Endometrial microvascular endothelial cells (primary cell): ENCODE measurements around the gene FAM167B. TPM values are rescaled to one million over a fixed set of nuclear protein-coding genes. Genes with fewer than 3 reads are reported as not detected.
"Not testable (repeated sequence)": the region's sequence is repeated elsewhere in the genome, so short reads cannot be mapped to it uniquely, and the experiment has no call there.

ENCODE experiments used
- in situ Hi-C: cut with HindIII; loops from 2 replicates; pipeline ENCODE4 v1.10.0; 2017; ENCODE audit warnings: low sequenced_read_pairs, low pct_unique_long_range_greater_than_20kb; ENCODE audit errors: inconsistent ontology term
- total RNA-seq: library from RNA; depleted of rRNA; stranded (reverse); fragments of >200 nt; gene quantifications from one replicate; pipeline ENCODE4 v1.2.3, GENCODE V29; 2015; ENCODE audit errors: inconsistent ontology term

Gene FAM167B
- total RNA-seq, 1 donor from 2014 or later, result 9.3 TPM

DNA sequence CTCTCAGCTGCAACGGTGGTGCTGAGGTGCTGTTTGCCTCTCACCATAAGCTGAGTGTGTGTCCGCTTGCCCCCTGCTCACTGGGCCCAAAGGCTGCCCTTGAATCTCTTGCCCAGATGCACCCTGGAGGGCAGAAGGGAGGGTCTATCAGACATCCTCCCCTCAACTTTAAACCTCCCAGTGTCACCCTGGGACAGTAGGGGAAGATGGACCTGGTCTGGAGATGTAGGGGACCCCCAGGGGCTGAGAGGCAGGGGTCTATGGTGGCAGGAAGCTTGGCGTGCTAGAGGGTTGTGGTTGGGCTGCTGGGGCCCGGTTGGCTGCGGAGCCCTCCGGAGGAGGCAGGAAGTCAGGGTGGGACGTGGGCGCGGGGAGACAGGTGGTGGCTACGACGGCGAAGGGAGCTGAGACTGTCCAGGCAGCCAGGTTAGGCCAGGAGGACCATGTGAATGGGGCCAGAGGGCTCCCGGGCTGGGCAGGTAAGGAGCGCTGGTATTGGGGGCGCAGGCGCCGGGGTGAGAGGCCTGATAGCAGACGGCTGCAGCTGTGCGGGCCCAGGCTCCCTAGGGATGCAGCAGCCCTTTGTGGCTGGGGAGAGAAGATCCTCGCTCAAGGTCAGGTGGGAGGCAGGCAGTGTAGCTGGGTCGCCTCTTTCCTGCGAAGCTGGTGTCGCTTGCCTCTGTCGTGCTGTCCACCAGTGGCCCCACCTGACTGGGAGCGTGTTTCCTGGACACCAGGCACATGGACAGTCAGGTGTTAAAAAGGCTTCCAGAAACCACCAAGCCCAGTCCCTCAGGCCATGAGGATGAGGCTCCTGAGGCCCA lies 4.1 kb downstream of the FAM167B start, which contains the start of gene LCK:
LCK (plus strand) TSS at position 373 of the 824 bp plus-strand sequence. CDS start 23,065 bp downstream, outside the sequence.
- in situ Hi-C loops, result no loop called here

DNA sequence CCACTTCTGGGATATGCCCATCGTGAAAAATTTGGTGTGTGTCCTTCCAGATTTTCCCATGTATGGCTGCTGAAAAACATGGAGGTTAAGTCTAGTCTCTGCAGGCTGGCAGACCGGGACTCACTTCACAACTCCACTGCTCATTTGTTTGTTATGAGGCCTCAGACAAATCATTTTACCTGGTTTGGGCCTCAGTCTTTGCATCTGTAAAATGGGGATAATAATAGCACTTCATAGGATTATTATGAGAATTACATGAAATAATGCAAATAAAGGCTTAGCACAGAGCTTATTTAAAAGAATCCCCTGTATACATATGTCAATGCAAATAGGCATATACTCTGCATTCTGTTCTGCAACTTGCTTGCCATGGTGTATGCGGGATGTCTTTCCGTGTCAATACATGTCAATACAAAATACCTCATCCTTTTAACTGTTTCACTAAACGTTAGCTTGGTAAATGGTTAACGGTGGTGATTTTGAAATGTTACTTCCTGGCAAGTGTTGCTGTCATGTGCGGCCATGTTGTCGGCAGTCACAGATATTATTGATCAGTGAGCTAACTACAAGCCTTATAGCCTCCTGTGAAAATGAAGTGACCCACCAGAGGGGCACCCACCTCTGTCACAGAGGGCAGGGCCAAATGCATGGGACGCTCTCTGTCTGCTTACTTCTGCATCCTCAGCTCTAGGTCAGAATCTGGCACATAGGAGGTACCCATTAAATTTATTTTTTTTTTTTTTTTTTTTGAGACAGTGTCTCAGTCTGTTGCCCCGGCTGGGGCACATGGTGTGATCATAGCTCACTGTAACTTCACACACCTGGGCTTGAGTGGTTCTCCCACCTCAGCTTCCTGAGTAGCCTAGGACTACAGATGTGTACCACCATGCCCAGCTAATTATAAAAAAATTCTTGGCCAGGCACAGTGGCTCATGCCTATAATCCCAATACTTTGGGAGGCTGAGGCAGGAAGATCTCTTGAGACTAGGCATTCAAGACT lies 8.3 kb downstream of the FAM167B start:
- in situ Hi-C loops, result no loop called here

DNA sequence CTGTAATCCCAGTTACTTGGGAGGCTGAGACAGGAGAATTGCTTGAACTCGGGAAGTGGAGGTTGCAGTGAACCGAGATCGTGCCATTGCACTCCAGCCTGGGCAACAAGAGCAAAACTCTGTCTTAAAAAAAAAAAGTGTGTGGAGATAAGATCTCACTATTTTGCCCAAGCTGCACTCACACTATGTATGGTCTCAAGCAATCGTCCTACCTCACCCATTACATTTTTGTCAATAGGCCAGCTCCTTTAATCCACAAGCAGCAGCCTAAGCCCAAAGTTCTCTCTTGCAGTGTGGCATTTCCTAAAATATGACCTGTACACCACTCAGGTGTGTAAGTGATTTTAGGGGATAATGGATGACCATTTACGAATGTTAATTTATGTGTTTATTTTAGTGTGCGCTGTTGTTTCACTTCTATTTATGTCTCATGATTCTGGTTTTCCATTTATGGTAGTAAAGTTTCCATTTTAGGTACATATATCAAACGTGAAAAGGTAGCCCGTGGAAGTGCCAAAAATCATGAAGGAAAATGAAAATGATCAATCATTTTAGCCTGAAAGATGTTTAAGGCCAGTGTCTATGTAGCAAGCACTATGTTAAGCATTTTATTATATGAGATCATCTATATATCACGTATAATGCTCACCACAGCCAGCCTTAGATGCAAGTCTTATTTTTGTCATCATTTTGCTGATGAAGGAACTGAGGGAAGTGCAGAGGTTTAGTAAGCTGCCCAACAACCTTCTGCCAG lies 9.6 kb downstream of the FAM167B start:
- in situ Hi-C loops, result no loop called here

DNA sequence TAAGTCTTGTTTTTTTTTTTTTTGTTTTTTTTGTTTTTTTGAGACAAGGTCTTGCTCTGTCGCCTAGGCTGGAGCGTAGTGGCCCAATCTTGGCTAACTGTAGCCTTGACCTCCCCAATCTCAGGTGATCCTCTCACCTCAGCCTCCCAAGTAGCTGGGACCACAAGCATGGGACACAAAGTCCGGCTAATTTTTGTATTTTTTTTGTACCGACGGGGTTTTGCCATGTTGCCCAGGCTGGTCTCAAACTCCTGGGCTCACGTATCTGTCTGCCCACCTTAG lies 10.1 kb downstream of the FAM167B start:
- in situ Hi-C loops, result no loop called here

DNA sequence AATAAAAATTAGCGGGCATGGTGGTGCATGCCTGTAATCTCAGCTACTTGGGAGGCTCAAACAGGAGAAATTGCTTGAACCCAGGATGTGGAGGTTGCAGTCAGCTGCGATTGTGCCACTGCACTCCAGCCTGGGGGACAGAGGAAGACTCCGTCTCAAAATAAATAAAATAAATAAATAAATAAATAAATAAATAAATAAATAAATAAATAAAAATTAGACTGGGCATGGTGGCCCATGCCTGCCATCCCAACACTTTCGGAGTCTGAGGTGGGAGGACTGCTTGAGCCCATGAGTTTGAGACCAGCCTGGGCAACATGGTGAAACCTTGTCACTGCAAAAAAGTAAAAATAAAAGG lies 16.2 kb downstream of the FAM167B start:
- in situ Hi-C loops, result not testable (repeated sequence)

DNA sequence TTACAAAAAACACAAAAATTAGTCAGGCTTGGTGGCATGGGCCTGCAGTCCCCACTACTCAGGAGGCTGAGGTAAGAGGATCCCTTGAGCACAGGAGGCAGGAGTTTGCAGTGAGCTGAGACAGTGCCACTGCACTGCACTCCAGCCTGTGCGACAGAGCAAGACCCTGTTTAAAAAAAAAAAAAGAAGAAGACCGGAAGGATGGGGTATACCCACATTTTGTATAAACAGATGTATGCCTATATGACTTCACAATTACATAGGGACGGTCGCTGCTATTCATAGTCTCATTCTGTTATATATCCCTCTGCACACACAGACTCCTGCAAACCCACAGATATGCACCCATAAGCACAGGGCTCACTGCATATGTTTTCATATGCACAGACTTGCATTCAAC lies 16.7 kb downstream of the FAM167B start:
- in situ Hi-C loops, result no loop called here

DNA sequence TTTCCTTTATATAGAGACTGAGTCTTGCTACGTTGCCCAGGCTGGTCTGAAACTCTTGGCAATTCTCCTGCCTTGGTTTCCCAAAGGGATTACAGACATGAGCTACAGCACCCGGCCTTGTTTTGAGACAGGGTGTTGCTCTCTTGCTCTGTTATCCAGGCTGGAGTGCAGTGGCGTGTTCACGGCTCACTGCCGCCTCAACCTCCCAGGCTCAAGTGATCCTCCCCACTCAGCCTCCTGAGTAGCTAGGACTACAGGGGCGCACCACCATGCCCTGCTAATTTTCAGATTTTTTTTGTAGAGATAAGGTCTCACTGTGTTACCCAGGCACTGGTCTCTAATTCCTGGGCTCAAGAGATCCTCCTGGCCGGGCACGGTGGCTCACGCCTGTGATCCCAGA lies 18.8 kb downstream of the FAM167B start:
- in situ Hi-C loops, result no loop called here

DNA sequence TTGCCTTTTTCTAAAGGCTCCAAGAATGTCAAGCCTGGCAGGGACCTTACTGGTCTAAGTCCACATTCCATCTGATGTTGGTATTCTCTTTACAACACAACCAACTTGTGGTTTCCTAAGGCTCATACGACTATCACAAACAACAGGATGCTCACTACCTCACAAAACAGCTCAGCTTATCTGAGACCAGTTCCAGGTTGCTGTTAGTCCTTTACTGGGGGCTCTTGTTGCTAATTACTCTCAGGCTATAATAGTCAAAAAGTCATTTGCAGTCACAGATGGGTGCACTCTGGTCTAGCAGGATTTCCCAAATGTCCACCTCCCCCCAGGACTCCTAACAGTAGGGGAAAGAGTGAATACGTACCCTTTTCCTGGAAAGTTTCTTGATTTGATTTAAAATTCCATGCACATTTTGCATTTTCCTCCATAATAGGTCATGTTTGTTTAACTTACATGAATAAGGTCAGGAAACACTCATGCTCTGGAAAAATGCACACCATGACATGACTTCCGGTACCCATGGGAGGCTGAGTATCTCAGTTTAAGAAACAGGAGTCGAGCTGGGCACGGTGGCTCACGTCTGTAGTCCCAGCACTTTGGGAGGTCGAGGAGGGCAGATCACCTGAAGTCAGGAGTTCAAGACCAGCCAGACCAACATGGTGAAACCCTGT lies 20.0 kb downstream of the FAM167B start:
- in situ Hi-C loops, result no loop called here

DNA sequence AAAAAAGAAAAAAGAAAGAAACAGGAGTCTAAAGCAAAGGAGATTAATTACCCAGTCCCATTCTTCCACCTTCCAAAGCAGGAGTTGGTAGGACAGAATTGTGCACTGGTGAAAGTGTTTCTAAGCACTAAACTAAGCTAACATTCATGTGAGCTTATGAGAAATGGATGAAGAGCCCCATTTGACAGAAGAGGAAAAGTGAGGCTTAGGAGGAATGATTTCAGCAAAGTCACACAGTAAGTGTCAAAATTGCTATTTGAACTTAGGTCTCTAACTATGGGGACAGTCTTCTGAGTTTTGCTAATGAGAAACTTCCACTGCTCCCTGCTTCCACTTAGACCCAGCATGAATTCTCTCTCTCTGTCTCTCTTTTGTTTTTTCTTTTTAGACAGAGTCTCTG lies 22.7 kb downstream of the FAM167B start:
- in situ Hi-C loops, result no loop called here

DNA sequence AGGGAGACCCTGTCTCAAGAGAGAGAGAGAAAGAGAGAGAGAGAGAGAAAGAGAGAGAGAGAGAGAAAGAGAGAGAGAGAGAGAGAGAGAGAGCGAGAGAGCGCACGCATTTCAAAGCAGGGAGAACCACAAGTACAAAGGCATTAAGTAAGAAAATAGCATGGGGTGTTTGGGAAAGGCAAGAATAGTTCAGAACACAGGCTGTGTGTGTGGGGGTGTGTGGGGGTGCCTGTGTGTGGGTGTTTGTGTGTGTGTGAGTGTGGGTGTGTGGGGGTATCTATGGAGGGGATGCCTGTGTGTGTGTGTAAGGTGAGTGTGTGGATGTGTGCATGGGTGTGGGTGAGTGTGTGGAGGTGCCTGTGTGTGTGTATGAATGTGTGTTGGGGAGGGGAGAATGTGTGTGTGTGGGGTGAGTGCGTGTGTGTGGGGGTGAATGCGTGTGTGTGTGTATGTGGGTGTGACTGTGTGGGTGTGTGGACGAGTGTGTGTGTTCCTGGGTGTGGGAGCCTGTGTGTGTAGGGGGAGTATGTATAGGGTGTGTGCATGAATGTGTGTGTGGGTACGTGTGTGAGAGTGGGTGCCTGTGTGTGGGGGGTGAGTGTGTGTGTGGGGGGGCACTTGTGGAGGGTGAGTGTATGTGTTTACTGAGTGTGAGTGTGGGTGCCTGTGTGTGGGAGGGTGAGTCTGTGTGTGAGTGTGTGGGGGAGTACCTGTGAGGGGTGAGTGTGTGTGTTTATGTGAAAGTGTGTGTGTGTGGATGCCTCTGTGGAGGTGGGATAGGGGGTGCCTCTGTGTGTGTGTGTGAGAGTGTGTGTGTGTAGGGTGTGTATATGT lies 25.8 kb downstream of the FAM167B start:
- in situ Hi-C loops, result no loop called here

DNA sequence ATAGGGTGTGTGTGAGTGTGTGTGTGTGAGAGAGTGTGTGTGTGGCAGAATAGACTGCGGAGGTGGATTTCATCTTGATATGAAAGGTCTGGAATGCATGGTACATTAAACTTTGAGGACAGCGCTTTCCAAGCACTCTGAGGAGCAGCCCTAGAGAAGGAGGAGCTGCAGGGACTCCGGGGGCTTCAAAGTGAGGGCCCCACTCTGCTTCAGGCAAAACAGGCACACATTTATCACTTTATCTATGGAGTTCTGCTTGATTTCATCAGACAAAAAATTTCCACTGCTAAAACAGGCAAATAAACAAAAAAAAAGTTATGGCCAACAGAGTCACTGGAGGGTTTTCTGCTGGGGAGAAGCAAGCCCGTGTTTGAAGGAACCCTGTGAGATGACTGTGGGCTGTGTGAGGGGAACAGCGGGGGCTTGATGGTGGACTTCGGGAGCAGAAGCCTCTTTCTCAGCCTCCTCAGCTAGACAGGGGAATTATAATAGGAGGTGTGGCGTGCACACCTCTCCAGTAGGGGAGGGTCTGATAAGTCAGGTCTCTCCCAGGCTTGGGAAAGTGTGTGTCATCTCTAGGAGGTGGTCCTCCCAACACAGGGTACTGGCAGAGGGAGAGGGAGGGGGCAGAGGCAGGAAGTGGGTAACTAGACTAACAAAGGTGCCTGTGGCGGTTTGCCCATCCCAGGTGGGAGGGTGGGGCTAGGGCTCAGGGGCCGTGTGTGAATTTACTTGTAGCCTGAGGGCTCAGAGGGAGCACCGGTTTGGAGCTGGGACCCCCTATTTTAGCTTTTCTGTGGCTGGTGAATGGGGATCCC lies 26.6 kb downstream of the FAM167B start:
- in situ Hi-C loops, result no loop called here

DNA sequence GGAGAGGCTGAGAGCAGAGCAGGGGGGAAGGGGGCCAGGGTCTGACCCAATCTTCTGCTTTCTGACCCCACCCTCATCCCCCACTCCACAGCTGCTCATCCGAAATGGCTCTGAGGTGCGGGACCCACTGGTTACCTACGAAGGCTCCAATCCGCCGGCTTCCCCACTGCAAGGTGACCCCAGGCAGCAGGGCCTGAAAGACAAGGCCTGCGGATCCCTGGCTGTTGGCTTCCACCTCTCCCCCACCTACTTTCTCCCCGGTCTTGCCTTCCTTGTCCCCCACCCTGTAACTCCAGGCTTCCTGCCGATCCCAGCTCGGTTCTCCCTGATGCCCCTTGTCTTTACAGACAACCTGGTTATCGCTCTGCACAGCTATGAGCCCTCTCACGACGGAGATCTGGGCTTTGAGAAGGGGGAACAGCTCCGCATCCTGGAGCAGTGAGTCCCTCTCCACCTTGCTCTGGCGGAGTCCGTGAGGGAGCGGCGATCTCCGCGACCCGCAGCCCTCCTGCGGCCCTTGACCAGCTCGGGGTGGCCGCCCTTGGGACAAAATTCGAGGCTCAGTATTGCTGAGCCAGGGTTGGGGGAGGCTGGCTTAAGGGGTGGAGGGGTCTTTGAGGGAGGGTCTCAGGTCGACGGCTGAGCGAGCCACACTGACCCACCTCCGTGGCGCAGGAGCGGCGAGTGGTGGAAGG lies 27.8 kb downstream of the FAM167B start:
- in situ Hi-C loops, result no loop called here

DNA sequence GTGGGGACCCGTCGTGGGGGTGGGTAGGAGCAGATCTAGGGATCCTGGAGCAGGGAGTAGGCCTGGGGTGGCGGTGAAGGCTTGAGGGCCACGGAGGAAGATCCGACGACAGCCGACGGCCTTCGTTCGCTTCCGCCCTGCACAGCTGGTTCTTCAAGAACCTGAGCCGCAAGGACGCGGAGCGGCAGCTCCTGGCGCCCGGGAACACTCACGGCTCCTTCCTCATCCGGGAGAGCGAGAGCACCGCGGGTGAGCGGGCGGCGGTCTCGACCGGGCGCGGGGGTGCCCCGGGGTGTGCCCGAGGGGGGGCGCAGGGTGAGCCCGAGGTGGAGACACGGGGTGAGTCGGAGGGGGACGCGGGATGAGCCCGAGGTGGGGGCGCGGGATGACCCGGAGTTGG lies 28.4 kb downstream of the FAM167B start:
- in situ Hi-C loops, result no loop called here

DNA sequence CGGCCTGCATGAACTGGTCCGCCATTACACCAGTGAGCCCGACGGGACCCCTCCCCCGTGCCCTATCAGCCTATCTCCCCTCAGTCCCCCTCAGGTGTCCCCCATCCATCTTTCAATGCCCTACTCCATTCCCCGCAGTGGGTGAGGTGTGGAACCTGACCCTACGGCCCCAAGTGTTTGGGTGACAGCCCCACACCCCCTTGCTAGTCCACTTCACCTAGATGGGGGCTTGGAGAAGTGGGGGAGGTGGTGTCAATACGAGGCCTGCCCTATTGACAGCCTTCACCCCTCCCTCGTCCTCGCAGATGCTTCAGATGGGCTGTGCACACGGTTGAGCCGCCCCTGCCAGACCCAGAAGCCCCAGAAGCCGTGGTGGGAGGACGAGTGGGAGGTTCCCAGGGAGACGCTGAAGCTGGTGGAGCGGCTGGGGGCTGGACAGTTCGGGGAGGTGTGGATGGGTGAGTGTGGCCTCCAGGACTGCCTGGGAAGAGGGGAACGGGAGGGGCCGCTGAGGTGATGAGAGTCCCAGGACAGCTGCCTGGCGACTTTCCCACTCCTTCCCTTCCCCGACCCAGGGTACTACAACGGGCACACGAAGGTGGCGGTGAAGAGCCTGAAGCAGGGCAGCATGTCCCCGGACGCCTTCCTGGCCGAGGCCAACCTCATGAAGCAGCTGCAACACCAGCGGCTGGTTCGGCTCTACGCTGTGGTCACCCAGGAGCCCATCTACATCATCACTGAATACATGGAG lies 29.2 kb downstream of the FAM167B start:
- in situ Hi-C loops, result no loop called here

DNA sequence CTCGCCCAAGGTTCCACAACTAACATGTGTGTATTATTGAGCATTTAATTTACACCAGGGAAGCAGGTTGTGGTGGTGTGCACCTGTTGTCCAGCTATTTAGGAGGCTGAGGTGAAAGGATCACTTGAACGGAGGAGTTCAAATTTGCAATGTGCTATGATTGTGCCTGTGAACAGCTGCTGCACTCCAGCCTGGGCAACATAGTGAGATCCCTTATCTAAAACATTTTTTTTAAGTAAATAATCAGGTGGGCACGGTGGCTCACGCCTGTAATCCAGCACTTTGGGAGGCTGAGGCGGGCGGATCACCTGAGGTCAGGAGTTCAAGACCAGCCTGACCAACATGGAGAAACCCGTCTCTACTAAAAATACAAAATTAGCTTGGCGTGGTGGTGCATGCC lies 37.8 kb downstream of the FAM167B start:
- in situ Hi-C loops, result not testable (repeated sequence)

DNA sequence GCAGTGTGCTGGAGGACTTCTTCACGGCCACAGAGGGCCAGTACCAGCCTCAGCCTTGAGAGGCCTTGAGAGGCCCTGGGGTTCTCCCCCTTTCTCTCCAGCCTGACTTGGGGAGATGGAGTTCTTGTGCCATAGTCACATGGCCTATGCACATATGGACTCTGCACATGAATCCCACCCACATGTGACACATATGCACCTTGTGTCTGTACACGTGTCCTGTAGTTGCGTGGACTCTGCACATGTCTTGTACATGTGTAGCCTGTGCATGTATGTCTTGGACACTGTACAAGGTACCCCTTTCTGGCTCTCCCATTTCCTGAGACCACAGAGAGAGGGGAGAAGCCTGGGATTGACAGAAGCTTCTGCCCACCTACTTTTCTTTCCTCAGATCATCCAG lies 38.6 kb downstream of the FAM167B start:
- in situ Hi-C loops, result no loop called here
